HG02973 (cell line): Measurements from ENCODE around the gene RDH5.
"Not testable (repeated sequence)": the region's sequence is repeated elsewhere in the genome, so short reads cannot be mapped to it uniquely, and the experiment has no call there.

Experiments used
- ATAC-seq: cut with Tn5 transposase; IDR thresholded peaks from one replicate; pipeline ENCODE4 v1.9.1; 2021; ENCODE audit warnings: moderate library complexity; ENCODE audit not compliant: unreplicated experiment

Gene RDH5

DNA sequence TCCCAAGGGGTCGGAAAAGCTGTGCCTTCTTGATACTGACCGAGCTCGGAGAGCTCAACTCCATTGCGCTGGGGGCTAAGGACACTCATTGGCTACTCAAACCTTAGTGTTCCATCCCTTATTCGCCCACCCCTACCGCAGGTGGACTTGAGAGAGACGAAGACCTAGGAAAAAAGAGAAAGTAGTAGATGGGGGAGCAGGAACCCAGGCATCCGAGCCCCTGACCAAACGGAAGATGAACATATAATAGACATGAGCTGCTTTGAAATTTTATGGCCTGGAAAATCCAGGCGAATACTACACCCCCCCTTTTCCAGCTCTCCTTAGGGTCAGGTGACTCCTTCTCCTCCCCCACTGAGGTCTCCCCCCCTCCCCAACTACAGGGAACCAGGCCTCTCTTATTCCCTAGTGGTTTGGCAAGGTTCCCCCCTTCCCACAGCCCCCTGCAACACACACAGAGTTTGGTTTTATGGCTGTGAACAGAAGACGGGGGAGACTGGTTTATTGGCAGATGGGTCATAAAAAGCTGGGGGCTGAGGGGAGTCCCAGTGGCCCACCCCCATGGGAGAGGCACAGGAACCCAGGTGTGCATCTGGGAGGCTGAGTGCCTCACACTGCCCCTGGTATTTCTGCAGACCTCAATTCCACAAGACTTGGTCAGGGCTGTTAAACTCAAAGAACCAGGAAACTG lies 24.3 kb downstream of the RDH5 start:
- no peak for ATAC-seq

DNA sequence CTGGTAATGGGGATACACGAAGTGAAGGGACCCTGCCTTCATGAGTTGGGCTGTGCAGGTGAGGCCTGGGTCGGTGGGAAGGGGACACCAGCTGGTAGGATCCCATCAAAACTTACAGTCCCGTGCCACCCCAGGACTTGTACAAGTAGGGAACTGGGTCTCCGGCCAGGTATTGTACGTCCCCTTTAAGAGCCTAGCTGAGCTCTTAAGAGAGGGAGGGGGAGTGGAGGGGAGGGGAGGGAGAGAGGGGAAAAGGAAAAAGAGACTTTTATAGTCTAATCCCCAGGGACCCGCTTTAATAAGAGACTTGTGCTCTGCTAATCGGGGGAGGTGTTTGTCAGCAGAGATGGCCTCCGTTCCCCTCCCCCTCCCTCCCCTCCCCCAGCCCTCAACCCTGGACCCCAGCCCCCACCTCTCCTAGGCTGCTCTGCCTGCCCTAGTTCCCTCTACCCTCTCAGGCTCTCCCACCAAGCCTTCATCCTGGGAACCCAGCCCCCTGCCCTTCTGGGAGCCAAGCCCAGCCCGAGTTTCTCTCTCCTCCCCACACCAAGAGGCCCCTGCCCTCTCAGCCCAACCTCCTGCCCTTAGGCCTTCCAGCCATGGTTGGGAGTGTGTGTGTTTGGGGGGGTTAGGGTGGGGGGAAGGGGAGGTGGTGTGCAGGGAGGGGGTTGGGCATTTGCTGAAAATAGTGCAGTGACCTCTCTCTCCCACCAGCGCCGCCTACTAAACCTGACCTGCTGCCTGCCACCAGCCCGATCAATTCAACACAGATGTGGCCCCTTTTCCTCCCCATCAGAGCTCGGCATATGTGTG lies 25.4 kb downstream of the RDH5 start:
- ATAC-seq = no peak

DNA sequence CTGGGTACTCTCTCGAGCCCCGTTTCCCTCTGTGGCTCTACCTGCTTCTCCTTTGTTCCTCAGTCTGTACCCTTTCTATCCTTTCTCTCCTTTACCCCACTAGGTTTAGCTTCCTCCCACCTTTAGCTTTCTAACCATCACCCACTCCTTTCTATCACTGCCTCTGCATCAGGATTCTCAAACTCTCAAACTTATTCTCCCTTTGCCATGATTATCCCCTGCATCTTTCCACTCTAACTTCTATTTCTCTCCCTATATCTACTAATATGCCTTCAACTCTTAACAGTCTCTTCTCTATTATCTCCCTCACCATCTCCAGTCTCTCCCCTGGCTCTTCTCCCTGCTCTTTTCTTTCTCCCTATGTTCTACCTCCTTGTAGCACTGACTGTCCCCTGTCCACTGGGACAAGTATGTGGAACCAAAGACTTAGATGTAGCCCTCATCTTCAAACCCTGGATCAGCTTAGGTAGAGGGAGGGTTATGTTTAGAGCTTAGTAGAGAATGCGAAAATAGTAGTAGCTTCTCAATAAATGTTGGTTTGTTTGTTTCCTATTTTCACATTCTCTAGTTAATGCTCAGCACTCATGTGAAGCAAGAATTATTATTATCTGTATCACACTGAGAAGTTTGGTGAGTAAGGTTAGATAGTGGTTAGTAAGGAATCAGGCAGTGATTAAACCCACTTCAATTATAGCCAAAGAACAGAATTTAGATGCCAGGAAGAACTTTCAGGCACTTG lies 26.1 kb downstream of the RDH5 start:
- ATAC-seq = no peak

DNA sequence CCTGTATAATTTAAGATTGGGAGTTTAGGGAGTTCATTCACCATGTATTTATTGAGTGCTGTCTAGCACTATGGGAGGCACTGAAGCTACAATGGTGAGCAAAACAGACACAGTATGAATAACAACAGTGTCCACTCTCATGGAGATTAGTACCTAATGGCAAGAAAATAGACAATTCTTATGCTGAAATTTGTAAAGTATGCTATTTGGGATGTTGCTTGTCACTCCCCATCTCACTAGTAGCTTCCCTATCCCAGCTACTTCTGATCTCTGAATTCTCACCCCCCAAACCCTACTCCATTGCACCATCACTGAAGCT lies 26.7 kb downstream of the RDH5 start:
- no peak for ATAC-seq

DNA sequence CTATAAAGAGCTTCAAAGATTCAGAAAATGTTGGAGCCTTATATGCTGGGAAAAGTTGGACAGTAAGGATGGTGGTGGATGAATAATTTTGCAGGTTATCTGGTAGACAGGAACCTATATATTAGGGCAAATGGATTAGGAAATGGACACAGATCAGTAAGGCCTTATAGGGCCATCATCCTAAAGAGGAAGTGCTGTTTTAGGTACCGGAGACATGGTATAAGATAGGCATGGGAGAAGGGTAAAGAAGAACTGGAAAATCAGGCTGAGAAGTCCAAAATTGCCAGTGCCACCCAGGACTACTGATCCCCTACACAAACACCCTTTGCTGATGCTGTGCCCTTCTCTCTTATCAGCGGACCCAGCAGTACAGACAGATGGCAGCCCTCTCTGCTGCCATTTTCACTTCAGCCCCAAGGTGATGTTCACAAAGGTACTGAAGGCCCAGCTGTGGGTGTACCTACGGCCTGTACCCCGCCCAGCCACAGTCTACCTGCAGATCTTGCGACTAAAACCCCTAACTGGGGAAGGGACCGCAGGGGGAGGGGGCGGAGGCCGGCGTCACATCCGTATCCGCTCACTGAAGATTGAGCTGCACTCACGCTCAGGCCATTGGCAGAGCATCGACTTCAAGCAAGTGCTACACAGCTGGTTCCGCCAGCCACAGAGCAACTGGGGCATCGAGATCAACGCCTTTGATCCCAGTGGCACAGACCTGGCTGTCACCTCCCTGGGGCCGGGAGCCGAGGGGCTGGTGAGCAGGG lies 28.2 kb downstream of the RDH5 start:
- no peak for ATAC-seq

DNA sequence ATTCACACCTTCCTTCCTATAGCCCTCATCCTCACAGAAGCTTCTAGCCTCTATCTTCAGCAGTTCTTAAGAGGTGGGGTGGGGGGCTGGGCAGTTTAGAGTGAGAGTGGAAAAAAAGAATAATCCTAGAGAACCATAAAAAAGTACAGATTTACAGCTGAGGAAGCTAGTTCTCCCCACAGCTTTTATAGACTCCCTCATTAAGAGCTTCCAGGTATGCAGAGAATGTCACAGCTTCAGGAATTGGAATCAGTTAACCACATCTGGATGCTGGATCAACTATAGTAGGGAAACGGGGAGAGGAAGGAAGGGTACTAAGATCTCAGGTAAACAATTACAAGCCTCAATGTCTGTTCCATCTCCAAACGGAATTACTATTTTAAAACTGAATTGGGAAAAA lies 35.1 kb downstream of the RDH5 start:
- ATAC-seq = no peak

DNA sequence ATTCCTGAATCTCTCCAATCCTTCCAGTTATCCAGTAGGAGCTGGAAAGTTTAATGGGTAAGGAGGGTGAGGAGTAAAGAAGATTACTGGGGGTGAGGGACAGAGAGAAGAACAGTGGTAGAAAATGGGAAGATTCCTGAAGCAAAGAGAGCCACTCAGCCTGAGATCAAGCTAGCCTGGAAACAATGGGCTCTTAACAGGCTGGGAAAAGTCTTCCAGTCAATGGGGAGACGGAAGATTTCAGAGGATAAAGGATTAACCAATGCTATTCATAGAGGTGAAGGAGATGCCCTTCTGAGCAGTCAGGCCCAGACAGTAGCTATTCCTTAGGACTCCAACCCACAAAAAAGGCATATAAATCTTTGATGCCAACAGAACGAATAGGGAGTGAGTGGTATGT lies 37.5 kb downstream of the RDH5 start:
- no peak for ATAC-seq

DNA sequence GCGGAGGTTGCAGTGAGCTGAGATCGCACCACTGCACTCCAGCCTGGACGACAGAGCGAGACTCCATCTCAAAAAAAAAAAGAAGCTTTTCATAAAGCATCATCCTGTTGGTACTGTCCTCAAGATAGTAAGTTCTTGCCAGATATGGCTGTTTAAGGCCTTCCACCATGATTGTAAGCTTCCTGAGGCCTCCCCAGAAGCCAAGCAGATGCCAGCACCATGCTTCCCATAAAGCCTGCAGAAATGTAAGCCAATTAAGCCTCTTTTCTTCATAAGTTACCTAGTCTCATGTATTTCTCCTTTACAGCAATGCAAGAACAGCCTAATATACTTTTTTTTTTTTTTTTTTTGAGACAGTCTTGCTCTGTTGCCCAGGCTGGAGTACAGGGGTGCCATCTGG lies 38.4 kb downstream of the RDH5 start:
- ATAC-seq = not testable (repeated sequence)

DNA sequence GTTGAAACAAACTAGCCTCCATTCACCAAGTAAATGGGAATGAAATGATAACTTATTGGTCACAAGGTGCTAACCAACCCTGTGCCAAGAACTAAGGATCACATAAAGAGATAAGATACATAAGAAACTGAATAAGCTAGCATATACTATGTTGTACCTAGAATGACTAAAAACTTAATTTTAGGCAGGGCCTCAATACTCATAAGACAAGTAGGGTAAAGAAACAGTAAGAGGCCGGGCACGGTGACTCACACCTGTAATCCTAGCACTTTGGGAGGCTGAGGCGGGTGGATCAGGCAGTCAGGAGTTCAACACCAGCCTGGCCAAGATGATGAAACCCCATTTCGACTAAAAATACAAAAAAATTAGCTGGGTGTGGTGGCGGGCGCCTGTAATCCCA lies 40.5 kb downstream of the RDH5 start:
- no peak for ATAC-seq

DNA sequence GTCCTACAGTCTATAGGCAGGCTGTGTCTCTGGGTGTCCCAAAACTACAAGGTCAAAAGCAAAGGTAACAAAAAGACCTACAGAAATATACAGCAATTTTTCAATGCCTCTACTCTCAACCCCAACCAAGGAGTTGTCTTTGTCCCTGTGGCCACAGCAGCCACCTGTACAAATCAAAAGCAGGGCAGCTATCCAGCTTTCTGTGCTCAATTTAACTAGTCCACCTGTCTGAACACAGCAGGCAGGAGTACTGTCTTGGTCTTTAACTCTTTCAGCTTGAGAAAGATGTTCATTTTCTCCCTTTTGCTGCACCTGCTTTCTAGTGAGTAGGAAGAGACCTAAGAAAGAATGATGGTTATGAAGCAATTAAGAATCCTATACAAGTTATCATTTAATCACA lies 42.5 kb downstream of the RDH5 start:
- ATAC-seq = no peak

DNA sequence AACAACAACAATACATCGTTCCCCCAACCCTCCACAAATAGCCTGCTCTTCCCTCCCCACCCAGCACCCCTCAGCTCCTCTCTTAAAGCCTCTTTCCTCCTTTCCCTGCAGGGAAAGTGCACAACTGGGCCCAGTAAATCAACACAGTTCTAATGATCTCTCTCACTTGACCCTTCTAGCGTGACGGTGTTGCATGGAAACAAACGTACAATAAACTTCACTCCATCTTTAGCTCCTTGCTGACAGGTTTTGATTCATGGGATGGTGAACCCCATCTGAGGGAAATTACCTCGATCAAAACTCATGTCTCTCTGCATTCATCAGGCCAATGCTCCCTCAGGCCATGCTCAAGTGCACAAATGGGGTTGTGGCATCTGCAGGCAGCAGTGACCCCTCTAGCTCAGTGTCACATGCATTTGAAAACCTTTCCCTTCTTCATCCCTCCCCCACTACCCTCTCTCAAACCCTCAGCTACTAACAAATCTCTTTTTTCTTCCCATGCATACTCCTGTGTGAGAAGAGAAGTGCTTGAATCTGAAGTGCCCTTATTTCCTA lies 45.6 kb downstream of the RDH5 start:
- ATAC-seq = no peak

DNA sequence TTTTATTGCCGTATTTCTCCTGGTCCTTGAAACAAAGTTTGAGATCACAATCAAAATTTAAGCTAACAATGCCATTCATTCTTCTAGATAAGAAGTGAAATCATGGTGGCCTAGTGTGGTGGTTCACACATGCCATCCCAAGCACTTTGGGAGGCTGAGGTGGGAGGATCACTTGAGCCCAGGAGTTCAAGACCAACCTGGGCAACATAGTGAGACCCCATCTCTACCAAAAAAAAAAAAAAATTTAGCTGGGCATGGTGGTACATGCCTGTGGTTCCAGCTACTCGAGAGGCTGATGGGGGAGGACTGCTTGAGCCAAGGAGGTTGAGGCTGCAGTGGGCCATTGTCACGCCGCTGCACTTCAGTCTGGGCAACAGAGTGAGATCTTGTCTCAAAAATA lies 47.0 kb downstream of the RDH5 start:
- ATAC-seq = no peak

DNA sequence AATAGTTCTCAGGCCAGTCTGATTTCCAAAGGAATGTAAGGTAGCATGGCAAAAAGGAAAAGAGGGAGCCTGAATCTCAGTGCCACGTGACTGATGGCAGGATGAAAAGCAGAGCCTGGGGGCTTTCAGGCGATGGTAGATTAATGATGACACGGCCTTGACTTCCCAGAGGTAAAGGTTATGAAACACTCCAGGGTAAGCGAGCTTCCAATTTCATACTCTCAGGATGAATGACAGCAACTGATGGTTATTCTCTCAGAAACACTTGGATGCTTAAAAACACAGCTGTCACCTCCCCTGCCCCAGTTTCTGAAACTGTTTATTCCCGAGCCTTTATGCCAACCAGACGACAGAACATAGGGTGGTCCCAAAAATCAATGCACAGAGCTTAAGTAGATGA lies 51.5 kb downstream of the RDH5 start:
- ATAC-seq = no peak
